ENCODE results near the gene SNX20.
A peak's percentile ranks its signal among the peaks of the same experiment; 100 is the strongest.

Gene SNX20

GRCh38 chr16:50666658-50667496 is 14.2 kb downstream of the SNX20 start:
- peak; percentile 29 for DNase-seq (ENCODE audit: low read depth, low spot score)
- no peak overlapping the region for H3K4me3 ChIP-seq (ENCODE audit: low read length)

- DNase-seq (ENCODE audit: low read depth, low spot score), result peak; percentile 45
- peak overlapping the region; percentile 43 for H3K4me3 ChIP-seq (ENCODE audit: low read length)
These were observed 15.8 kb downstream of the SNX20 start for GRCh38 chr16:50665128-50665878.

GRCh38 chr16:50664270-50664669 is 16.8 kb downstream of the SNX20 start:
- DNase-seq (ENCODE audit: low read depth, low spot score), result no peak
- no peak overlapping the region for H3K4me3 ChIP-seq (ENCODE audit: low read length)

- no peak for DNase-seq (ENCODE audit: low read depth, low spot score)
These were observed 18.7 kb downstream of the SNX20 start for GRCh38 chr16:50662306-50662940.

GRCh38 chr16:50659806-50660205 is 21.3 kb downstream of the SNX20 start:
- no peak overlapping the region for H3K4me3 ChIP-seq (ENCODE audit: low read length)
- no peak for DNase-seq (ENCODE audit: low read depth, low spot score)

More at GRCh38 chr16:50662306-50662940, 18.7 kb downstream of the SNX20 start:
- no peak overlapping the region for H3K4me3 ChIP-seq (ENCODE audit: low read length)

GRCh38 chr16:50657241-50657640 is 23.9 kb downstream of the SNX20 start:
- DNase-seq (ENCODE audit: low read depth, low spot score), result no peak
- no peak overlapping the region for H3K4me3 ChIP-seq (ENCODE audit: low read length)

GRCh38 chr16:50655558-50656055 is 25.5 kb downstream of the SNX20 start:
- DNase-seq (ENCODE audit: low read depth, low spot score), result no peak
- no peak overlapping the region for H3K4me3 ChIP-seq (ENCODE audit: low read length)

- no peak for DNase-seq (ENCODE audit: low read depth, low spot score)
These were observed 27.2 kb downstream of the SNX20 start for GRCh38 chr16:50653633-50654519.

GRCh38 chr16:50652836-50653425 is 28.2 kb downstream of the SNX20 start:
- DNase-seq (ENCODE audit: low read depth, low spot score), result no peak
- H3K4me3 ChIP-seq (ENCODE audit: low read length), result no peak overlapping the region

More at GRCh38 chr16:50653633-50654519, 27.2 kb downstream of the SNX20 start:
- no peak overlapping the region for H3K4me3 ChIP-seq (ENCODE audit: low read length)

GRCh38 chr16:50651835-50652438 is 29.2 kb downstream of the SNX20 start:
- no peak overlapping the region for H3K4me3 ChIP-seq (ENCODE audit: low read length)
- DNase-seq (ENCODE audit: low read depth, low spot score), result no peak

GRCh38 chr16:50646345-50646744 is 34.8 kb downstream of the SNX20 start:
- H3K4me3 ChIP-seq (ENCODE audit: low read length), result no peak overlapping the region
- no peak for DNase-seq (ENCODE audit: low read depth, low spot score)

- no peak for DNase-seq (ENCODE audit: low read depth, low spot score)
- no peak overlapping the region for H3K4me3 ChIP-seq (ENCODE audit: low read length)
These were observed 35.4 kb downstream of the SNX20 start for GRCh38 chr16:50645563-50646220.

- H3K4me3 ChIP-seq (ENCODE audit: low read length), result no peak overlapping the region
- DNase-seq (ENCODE audit: low read depth, low spot score), result no peak
These were observed 36.4 kb downstream of the SNX20 start for GRCh38 chr16:50644729-50645128.

- no peak overlapping the region for H3K4me3 ChIP-seq (ENCODE audit: low read length)
- DNase-seq (ENCODE audit: low read depth, low spot score), result no peak
These were observed 36.9 kb downstream of the SNX20 start for GRCh38 chr16:50644245-50644644.

GRCh38 chr16:50643192-50643591 is 37.9 kb downstream of the SNX20 start:
- DNase-seq (ENCODE audit: low read depth, low spot score), result no peak
- H3K4me3 ChIP-seq (ENCODE audit: low read length), result no peak overlapping the region

- H3K4me3 ChIP-seq (ENCODE audit: low read length), result no peak overlapping the region
- DNase-seq (ENCODE audit: low read depth, low spot score), result no peak
These were observed 38.8 kb downstream of the SNX20 start for GRCh38 chr16:50642349-50642748.

- H3K4me3 ChIP-seq (ENCODE audit: low read length), result no peak overlapping the region
- DNase-seq (ENCODE audit: low read depth, low spot score), result no peak
These were observed 39.3 kb downstream of the SNX20 start for GRCh38 chr16:50641818-50642187.
